Myocyte (in vitro differentiated cells): ENCODE measurements around the gene SCAMP5. TPM values are rescaled to one million over a fixed set of nuclear protein-coding genes. Genes with fewer than 3 reads are reported as not detected.

ENCODE experiments used
- DNase-seq: peaks from one replicate; pipeline ENCODE4 v3.0.0-alpha.2; 2012; ENCODE audit warnings: low read depth
- total RNA-seq: library from RNA; depleted of rRNA; stranded (reverse); fragments of >200 nt; gene quantifications from 2 replicates; pipeline ENCODE4 v1.2.3, GENCODE V29; 2014

SCAMP5 gene
- total RNA-seq, 1 donor from 2014 or later = 0.56 TPM

DNA sequence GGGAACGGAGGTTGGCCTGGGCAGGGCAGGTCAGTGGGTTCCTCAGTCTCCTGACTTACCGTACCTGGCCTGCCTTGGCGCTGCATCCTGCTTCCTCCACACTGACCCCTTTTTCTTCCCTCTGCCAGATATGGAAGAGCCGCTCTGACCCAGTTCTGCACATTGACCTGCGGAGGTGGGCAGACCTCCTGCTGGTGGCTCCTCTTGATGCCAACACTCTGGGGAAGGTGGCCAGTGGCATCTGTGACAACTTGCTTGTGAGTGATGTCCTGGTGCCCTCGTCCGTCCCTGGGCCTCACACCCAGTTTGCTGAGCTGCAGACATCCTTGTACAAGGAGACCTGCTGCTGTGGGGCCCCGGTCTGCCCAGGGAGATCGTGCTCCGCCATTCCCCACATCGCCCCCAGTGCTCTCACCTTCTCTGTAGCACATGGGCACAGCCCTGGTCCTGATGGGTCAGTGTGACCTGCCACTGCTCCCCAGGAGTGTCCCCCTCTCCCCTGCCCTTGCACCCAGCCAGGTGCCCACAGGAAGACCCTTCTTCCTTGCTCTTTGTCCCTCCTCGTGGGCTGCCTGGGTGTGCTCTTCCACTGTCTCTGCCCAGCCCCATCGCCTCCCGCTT lies 49.0 kb downstream of the SCAMP5 start:
- no peak for DNase-seq

DNA sequence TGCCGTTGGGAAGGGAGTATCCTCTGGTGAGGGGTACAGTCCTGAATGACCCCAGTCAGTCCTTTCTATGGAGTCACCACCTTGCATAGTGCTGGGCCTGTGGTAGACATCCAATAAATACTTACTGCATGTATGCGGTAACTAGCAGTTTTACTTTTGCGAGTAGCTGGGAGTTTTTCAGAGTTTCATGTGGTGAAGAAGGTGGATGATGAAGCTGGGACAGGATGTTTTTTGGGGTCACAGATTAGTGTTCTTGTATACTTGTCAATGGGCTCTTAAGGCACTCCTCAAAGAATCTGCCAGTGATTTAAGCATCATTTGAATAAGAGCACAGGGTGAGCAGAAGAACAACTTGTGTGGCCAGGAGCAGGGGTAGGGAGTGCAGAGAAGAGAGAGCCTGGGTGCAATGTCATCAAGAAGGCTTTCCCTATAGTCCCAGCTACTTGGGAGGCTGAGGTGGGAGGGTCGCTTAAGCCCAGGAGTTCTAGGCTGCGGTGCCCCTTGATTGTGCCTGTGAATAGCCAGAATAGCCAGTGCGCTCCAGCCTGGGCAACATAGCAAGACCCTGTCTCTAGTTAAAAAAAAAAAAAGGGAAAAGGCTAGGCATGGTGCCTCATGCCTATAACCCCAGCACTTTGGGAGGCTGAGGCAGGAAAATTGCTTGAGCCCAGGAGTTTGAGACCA lies 50.1 kb downstream of the SCAMP5 start:
- no peak for DNase-seq

DNA sequence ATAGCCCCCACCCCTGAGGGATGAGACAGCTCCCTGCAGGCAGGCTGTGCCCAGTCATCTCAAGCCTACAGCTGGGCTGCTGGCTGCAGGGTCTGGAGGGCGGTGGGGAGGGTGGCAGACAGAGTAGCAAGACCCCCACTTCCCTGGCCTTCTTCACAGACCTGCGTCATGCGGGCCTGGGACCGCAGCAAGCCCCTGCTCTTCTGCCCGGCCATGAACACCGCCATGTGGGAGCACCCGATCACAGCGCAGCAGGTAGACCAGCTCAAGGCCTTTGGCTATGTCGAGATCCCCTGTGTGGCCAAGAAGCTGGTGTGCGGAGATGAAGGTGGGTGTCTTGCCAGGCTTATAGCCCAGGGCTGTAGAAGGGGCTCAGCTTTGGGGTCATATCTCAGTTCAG lies 53.0 kb downstream of the SCAMP5 start:
- no peak for DNase-seq

DNA sequence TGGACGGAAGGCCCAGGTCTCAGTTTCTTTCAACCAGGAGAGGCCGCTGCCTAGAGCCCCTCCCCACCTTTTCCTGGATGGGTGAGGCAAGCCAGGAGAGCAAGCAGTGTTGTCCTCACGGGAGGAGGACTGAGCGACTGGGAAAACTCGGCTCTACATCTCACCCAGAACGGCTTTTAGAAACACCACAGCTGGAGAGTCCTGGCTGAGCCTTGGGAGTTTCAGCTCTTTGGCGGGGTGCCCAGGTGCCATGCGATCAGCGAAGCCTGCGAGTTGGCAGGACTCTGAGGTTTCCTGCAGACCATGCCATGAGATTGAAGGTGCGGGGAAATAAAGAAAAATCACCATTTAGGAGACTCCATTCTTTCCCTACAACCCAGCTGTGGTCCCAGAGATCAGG lies 54.0 kb downstream of the SCAMP5 start:
- no peak for DNase-seq

DNA sequence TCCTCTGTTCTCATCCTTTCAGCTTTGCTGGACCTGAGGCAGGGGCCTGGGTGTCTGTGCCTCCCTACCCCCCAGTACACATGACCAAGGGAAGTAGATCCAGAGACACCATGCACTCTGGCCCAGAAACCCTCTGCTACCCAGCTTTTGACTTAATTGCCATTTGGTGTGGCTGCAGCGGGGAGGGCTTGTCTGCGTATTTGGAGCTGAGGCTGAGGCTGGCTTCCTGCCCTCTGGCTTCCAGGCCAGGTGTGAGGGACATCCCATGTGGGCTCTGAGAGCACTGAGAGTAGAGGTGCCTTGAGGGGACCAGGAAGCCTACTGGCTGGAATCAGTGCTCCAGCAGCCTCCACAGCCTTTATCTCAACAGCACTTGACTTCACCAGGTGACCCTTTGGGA lies 54.9 kb downstream of the SCAMP5 start:
- no peak for DNase-seq

DNA sequence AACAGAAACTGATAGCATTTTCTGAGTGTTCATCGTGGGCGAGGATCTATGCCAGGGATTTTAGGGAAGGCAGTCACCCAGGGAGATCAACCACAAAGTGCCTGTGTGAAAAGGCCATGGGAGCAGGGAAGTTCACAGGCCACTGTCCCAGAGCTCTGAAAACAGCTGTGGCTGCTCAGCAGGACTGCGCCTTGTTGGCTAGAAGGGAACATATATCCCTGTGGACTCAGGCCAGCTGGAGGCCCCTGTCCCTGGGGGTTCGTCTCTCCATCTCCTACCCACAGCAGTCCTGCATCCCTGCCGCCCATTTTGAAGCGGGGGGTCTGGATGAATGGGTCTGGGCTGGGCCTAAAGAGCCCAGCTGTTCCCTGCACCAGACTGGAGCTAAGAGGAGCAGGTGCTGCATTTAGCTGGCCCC lies 55.8 kb downstream of the SCAMP5 start:
- DNase-seq = peak; percentile 82

DNA sequence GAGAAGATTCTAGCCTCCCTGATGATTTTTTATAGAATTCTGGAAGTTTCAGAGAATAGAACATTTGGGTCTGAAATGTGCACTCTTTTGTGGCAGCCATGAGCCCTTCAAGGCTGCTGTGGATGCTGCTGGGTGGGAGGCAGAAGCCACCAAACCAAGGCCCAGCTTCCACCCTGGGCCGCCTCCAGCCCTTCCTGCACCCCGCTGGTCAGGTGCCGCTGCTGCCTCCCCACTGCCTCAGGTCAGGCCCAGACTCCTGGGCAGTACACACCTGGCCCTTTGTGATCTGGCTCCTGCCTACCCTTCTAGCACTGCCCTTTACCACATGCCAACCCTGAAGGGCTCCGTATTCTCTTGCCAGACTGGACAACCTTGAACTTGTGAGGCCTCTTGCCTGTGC lies 56.3 kb downstream of the SCAMP5 start:
- no peak for DNase-seq

DNA sequence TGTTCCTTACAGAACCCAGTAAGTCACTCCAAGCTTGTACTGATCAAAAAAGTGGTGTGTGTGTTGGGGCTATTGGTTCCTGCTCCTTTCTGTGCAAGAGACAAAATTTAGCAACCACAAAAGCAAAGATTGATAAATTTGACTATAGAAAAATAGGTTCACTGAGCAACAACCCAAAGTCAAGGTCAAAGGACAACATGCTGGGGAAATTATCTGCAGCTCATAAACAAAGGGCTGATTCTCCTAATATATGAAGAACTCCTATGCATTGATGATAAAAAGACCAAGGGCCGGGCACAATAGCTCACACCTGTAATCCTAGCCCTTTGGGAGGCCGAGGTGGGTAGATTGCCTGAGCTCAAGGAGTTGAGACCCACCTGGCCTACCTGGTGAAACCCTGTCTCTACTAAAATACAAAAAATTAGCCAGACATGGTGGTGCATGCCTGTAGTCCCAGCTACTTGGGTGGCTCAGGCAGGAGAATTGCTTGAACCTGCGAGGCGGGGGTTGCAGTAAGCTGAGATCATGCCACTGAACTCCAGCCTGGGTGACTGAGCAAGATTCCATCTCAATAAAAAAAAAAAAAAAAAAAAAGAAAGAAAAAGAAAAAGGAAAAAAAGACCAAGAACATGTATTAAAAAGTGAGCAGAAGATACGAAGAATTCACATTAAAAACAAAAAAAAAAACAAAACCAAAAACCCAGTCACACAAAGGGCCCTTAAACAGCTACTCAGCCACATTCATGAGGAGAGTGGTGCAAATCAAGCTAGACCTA lies 57.8 kb downstream of the SCAMP5 start:
- no peak for DNase-seq

DNA sequence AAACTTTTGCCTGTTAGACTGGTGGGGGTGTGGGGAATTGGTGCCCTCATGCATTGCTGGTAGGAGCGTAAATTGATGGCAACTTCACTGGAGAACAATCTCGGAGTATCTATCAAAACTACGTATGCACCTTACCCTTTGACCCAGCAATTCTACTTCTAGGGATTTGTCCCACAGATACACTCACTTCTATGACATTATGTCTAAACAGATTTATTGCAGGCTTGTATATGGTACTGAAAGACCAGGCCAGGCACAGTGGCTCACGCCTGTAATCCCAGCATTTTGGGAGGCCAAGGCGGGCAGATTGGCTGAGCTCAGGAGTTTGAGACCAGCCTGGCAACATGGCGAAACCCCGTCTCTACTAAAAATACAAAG lies 58.4 kb downstream of the SCAMP5 start:
- no peak for DNase-seq

DNA sequence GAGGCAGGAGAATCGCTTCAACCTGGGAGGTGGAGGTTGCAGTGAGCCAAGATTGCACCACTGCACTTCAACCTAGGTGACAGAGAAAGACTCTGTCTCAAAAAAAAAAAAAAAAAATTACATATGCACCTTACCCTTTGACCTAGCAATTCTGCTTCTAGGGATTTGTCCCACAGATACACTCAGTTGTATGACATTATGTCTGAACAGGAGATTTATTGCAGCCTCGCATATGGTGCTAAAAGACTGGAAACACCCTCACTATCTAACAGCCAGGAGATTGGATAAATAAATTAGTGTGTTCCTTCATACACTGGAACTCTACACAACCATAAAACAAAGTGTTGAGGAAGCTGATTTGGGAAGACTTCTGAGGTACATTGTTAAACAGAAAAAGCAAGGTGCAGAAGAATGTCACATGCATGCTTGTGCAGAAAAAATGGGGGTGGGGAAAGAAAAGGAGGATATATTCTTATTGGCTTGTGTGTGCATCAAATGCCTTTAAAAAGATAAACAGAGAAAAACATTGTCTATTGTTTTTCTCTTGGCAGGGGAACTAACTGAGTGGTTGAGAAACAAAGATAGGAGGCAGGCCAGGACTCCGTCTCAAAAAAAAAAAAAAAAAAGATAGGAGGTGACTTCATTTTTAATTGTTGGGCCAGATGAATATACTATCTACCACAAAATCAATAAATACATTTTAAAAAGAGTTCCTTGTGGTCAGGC lies 59.0 kb downstream of the SCAMP5 start:
- DNase-seq = no peak

DNA sequence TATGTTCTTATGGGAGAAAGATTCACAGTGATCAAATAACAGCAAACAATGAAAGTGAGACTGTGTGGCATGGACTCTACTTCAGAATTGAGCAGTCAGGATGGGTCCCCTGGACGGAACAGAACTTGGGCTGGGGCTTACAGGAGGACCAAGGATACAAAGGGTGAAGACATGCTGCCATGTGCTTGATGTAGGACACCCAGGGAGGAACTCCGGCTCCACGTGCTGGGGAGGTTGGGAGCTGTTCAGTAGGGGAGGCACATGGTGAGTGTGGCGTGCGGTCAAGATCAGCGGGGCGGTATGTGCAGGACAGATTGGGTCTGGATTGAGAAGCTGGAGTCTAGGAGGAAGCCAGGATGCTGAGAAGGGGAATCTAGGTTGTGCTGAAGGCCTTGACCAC lies 60.7 kb downstream of the SCAMP5 start:
- no peak for DNase-seq

DNA sequence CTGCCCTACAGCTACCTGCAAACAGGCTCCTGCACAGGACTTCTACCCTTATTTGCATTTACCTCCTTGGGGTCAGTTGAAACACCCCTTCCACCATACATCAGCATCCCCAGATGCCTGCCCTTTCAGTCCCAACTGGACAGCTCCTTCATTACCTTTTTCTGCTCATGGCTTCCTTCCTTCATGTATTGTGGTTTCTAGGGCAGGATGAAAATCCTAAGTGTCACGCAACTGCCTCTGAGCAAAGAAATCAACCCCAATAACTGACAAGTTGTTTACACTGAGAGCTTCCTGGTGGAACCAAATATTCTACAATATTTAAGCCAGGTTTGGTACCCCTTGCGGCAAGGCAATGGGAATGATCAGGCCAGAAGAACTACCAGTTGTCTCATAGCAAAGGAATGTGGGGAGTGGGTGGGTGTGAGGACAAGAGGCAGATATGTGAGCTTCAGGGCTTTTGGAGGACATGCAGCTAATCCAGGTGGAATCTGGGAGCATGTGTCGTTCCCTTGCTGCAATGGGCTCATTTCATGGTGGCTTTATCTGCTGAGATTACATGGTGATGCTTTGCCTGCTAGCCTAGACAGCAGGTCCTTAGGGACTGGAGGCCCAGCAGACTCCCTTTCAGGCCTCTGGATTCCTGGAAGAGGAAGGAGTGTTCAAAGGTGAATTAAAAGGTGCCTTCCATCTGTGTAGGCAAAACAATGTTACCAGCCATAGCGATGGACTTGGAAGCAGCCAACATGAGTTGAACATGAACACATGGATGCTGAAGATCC lies 63.0 kb downstream of the SCAMP5 start:
- DNase-seq = no peak

DNA sequence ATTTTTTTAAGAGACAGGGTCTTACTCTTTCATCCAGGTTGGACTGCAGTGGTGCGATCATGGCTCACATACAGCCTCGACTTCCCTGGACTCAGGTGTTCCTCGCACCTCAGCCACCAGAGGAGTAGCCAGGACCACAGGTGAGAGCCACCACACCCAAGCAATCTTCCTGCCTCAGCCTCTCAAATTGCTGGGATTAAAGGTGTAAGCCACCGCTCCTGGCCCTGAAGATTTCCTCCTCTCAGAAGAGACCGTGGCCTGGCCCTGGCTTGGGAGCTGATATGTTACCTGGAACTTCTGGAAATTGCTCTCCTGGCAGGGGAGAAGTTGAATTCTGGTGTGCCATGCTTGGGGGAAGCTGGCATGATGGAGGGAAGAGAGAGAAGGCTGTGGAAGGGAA lies 64.2 kb downstream of the SCAMP5 start:
- DNase-seq = no peak

DNA sequence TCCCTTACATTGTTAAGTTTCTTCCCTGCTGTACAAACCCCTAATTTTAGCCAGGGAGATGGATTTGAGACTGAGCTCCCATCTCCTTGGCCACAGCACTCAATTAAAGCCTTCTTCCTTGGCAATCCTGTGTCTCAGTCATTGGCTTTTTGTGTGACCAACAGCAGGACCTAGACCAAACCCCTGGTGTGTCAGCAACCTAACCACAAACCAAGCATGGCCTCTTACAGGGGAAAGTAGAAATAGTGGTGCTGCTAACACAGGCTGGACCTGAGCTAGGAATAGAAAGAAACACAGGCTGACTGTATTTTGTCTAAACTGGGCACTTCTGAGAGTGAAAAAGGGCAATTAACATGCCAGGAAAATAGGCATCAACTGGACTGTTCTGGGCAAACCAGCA lies 65.9 kb downstream of the SCAMP5 start:
- DNase-seq = peak; percentile 87

DNA sequence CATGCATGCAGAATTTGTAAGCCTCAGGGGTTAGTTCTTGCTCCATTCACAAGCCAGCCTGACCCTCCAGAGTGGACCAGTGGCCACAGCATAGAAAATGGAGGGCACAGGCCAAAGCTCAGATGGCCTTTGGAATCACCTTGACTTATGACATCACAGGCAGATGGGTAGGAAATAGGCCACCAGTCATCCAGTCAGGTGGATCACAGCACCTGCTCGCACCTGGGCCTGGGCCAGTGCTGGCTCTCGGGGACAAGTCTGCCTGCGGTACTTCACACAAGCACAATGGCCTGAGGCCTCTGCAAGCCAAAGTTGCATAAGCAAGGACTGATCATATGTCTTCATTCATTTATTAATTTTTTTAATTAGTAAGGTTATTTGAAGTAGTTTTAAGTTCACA lies 67.3 kb downstream of the SCAMP5 start:
- DNase-seq = no peak

DNA sequence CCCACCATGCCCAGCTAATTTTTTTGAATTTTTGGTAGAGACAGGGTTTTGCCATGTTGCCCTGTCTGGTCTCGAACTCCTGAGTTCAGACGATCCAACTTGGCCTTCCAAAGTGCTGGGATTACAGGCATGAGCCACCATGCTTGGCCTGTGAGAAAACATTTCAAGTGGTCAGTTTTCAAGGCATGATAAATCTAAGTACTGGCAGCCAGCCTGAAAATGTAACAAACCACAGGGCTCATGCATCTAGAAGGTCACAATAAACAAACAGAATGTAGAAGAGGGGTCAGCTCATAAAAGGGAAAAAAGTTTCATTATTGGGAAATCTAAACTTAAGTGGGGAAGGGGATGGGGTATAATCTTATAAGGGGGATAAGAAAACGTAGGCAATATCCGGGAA lies 68.0 kb downstream of the SCAMP5 start:
- peak; percentile 60 for DNase-seq

DNA sequence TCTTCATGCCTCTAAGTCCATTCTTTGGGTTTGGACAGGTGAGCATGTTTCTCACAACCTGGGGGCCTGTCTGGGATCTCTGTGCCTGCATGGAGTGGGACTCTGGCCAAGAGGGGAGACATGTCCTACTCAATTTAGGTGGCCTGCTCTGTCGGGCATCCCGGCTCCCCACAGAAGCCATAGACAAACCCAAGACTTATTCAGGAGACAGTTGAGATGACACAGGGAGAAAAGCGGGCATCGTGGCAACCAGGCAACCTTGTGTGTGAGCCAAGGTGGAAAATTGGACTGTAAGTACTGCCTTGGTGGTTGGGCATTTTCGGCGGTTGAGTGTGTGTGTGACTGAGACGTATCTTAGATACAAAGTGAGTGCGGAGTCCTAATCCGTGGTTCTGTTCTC lies 68.5 kb downstream of the SCAMP5 start:
- DNase-seq = no peak

DNA sequence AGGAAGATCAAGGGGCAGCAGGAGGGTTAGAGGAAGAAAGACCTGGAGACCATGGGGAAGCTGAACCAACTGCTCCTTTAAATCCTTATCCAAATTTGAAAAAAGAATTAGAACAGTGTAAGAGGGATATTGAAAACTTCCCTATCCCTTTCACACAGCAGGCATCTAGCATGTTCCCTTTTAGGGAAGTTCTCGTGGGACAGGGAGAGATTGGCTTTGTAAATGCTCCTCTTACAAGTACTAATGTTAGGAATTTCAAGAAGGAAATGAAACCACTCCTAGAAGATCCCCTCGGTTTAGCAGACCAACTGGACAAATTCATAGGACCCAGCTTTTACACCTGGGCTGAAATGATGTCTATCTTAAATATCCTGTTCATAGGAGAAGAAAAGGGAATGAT lies 69.5 kb downstream of the SCAMP5 start:
- no peak for DNase-seq

DNA sequence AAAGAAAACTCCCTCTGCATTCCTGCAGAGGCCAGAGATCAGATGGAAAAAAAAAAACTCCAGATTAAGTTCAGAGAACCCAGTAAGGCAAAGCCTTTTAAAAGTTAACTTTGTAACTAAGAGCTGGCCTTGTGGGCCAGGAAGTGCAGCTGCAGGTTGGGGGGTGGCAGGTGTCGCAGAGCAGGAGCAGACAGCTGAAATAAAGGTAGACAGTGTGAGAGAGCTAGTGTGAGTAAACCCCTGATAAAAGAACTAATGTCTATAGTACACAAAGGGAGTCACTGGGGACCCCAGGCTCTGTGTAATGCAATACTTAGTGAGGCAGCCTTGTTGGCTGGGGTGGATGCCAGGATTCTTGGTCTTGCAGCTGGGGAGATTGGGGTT lies 70.1 kb downstream of the SCAMP5 start:
- DNase-seq = peak; percentile 73

DNA sequence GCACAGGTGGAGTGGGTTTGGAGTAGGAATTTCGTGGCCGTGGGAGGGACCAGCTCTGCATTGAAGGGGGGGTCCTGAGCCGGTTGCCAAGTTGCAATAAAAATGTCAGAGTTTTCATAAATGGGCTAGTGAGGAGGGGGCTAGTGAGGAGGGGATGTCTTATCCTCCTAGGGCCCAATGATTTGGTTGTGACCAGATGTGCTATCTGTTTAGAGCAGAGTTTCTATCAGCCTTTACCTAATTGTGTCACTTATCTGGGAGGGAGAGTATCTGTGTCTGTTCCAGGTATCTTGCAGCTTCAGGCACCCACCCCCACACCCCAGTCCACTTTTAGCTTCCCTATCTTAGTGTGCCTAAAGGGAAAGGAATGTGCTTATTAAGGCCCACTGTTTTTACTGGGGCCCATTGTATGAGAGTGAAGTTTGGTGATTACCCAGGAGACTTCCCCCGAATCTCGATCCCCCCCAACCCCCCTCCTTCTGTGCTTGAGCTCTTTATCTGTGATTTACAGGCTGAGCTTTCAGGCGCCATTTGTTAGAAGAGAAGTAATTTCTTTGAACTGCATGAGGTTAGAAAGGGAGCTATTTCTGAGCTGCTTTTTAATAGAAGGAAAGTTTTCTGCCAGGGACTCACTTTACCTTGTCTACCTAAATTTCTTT lies 70.6 kb downstream of the SCAMP5 start:
- no peak for DNase-seq
